Duodenal mucosa (tissue), 2 donors: ENCODE data around the gene OR1F1.
"Not testable (repeated sequence)": the region's sequence is repeated elsewhere in the genome, so short reads cannot be mapped to it uniquely, and the experiment has no call there.

Experiments
- H3K27ac ChIP-seq: one replicate; pipeline ENCODE4 v1.7.0; 2013; ENCODE audit warnings: low read depth, low read length
- H3K27me3 ChIP-seq, 2 donors: one replicate each; pipeline ENCODE4 v1.7.0; 2013; ENCODE audit warnings: low read length in 2 of 2, control low read depth in 1 of 2; ENCODE audit not compliant: insufficient read depth in 2 of 2, control insufficient read depth in 1 of 2
- H3K36me3 ChIP-seq, 2 donors: one replicate each; pipeline ENCODE4 v1.7.0; 2013; ENCODE audit warnings: low read length in 2 of 2, control low read depth in 1 of 2; ENCODE audit not compliant: insufficient read depth in 2 of 2, control insufficient read depth in 1 of 2
- H3K4me1 ChIP-seq, 2 donors: one replicate each; pipeline ENCODE4 v1.7.0; 2013; ENCODE audit warnings: low read length in 2 of 2, control low read depth in 1 of 2; ENCODE audit not compliant: insufficient read depth in 2 of 2, control insufficient read depth in 1 of 2
- H3K4me3 ChIP-seq, 2 donors: one replicate each; pipeline ENCODE4 v1.7.0; 2013; ENCODE audit warnings: low read length in 2 of 2, low read depth in 1 of 2
- H3K9ac ChIP-seq, 2 donors: one replicate each; pipeline ENCODE4 v1.7.0; 2013; ENCODE audit warnings: low read length in 2 of 2, low read depth in 1 of 2
- H3K9me3 ChIP-seq, 2 donors: one replicate each; pipeline ENCODE4 v1.7.0; 2013; ENCODE audit warnings: low read length in 2 of 2, control low read depth in 1 of 2; ENCODE audit not compliant: control insufficient read depth in 1 of 2

Gene OR1F1

DNA sequence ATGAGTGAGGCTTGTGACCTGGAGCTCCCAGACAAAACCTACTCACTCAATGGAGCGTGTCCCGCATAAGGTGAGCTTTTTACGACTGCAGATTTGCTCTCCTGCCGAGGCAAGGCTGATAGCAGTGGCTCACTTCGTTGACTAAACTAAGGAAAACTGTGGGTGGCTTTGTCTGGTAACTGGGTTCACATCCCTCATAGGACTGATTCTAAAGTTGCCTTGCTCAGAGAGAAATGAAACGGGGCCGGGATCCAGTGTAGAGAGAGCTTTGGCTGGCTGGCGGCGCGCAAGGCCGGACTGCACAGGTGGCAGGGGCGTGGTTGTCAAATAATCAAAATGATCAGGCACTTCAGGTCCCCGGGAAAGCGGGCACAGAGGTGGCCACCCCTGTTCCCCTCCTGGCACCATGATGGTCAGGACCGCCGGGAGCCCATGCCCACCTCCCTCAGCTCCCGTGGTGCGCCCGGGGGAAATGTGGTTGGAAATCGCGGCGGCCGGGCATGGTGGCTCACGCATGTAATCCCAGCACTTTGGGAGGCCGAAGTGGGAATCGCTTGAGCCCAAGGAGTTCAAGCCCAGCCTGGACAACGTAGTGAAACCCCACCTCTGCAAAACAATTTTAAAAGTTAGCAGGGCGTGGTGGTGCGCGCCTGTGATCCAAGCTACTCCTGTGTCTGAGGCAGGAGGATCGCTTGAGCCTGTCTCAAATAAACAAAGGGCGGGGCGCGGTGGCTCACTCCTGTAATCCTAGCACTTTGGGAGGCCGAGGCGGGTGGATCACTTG is 26.6 kb upstream of the OR1F1 start:
- Histone ChIP-seq H3K4me1 (peaks cover 0 to 26% of the 10 kb centered on the region in 2 donors), H3K36me3 (no peaks in the 10 kb centered on the region), H3K9me3 (no peaks in the 10 kb centered on the region), H3K9ac (peak overlapping the region in 1 of 2 donors; percentile 54), H3K27me3 (no peaks in the 10 kb centered on the region), H3K27ac (no peak overlapping the region), H3K4me3 (peak overlapping the region in 1 of 2 donors; percentile 32)

GRCh38 chr16:3164121-3164991 is 23.6 kb upstream of the OR1F1 start:
- no peak overlapping the region for H3K4me3 ChIP-seq
- no peak overlapping the region for H3K9ac ChIP-seq
- no peak overlapping the region for H3K27ac ChIP-seq
- no peaks in the 10 kb centered on the region for H3K9me3 ChIP-seq
- peaks cover 12 to 14% of the 10 kb centered on the region in 2 donors for H3K27me3 ChIP-seq
- no peaks in the 10 kb centered on the region for H3K36me3 ChIP-seq
- peaks cover 0 to 18% of the 10 kb centered on the region in 2 donors for H3K4me1 ChIP-seq

GRCh38 chr16:3165111-3165822 is 22.7 kb upstream of the OR1F1 start:
- H3K4me3 ChIP-seq: peak overlapping the region; percentile 54
- peak overlapping the region in 1 of 2 donors; percentile 35 for H3K9ac ChIP-seq

GRCh38 chr16:3166505-3166886 is 21.5 kb upstream of the OR1F1 start:
- Histone ChIP-seq H3K9me3 (no peaks in the 10 kb centered on the region), H3K27ac (no peak overlapping the region), H3K4me3 (no peak overlapping the region), H3K9ac (no peak overlapping the region), H3K4me1 (peaks cover 11% of the 10 kb centered on the region in 2 donors), H3K36me3 (no peaks in the 10 kb centered on the region), H3K27me3 (peaks cover 33 to 35% of the 10 kb centered on the region in 2 donors)

More at GRCh38 chr16:3165111-3165822, 22.7 kb upstream of the OR1F1 start:
- Histone ChIP-seq H3K27me3 (peaks cover 20 to 23% of the 10 kb centered on the region in 2 donors), H3K4me1 (peaks cover 0 to 9% of the 10 kb centered on the region in 2 donors), H3K27ac (no peak overlapping the region), H3K9me3 (no peaks in the 10 kb centered on the region), H3K36me3 (no peaks in the 10 kb centered on the region)

GRCh38 chr16:3168729-3169128 is 19.3 kb upstream of the OR1F1 start:
- not testable (repeated sequence) for H3K9ac ChIP-seq, H3K4me3 ChIP-seq, H3K36me3 ChIP-seq, H3K27ac ChIP-seq, H3K9me3 ChIP-seq
- Histone ChIP-seq H3K27me3 (peaks cover 48 to 49% of the 10 kb centered on the region in 2 donors), H3K4me1 (peaks cover 16 to 18% of the 10 kb centered on the region in 2 donors)

GRCh38 chr16:3170440-3171180 is 17.4 kb upstream of the OR1F1 start:
- Histone ChIP-seq H3K4me1 (peaks cover 16 to 19% of the 10 kb centered on the region in 2 donors), H3K9me3 (no peaks in the 10 kb centered on the region), H3K36me3 (no peaks in the 10 kb centered on the region), H3K27me3 (peaks cover 65 to 67% of the 10 kb centered on the region in 2 donors), H3K9ac (no peak overlapping the region), H3K4me3 (peak overlapping the region; percentile 5 to 10), H3K27ac (no peak overlapping the region)

- no peaks in the 10 kb centered on the region for H3K36me3 ChIP-seq
- no peak overlapping the region for H3K9ac ChIP-seq
- H3K9me3 ChIP-seq: no peaks in the 10 kb centered on the region
- H3K27me3 ChIP-seq: peaks cover 69 to 73% of the 10 kb centered on the region in 2 donors
- H3K4me1 ChIP-seq: peaks cover 16 to 17% of the 10 kb centered on the region in 2 donors
- peak overlapping the region; percentile 5 to 23 for H3K4me3 ChIP-seq
- no peak overlapping the region for H3K27ac ChIP-seq
Measured at GRCh38 chr16:3171181-3171854, 16.7 kb upstream of the OR1F1 start.

GRCh38 chr16:3171855-3172593 is 16.0 kb upstream of the OR1F1 start:
- H3K4me1 ChIP-seq: peaks cover 16 to 17% of the 10 kb centered on the region in 2 donors
- no peaks in the 10 kb centered on the region for H3K9me3 ChIP-seq
- no peak overlapping the region for H3K4me3 ChIP-seq
- no peaks in the 10 kb centered on the region for H3K36me3 ChIP-seq
- no peak overlapping the region for H3K27ac ChIP-seq
- peaks cover 69 to 73% of the 10 kb centered on the region in 2 donors for H3K27me3 ChIP-seq
- H3K9ac ChIP-seq: no peak overlapping the region
